CD1c-positive myeloid dendritic cell (primary cell): Measurements from ENCODE around the gene C9orf72.
A peak's percentile ranks its signal among the peaks of the same experiment; 100 is the strongest.

Experiments
- DNase-seq: peaks from one replicate; pipeline ENCODE4 v3.0.0-alpha.2; 2016; ENCODE audit errors: extremely low spot score

Gene C9orf72

GRCh38 chr9:27581826-27582225, 8.5 kb upstream of the C9orf72 start:
- peak; percentile 50 for DNase-seq

GRCh38 chr9:27573634-27574590, 631 bp upstream of the C9orf72 start:
- DNase-seq, result peak; percentile 100

GRCh38 chr9:27572566-27572917, 739 bp downstream of the C9orf72 start:
- peak; percentile 95 for DNase-seq

GRCh38 chr9:27572061-27572460, 1.2 kb downstream of the C9orf72 start:
- peak; percentile 18 for DNase-seq

- peak; percentile 38 for DNase-seq
These were observed 2.3 kb downstream of the C9orf72 start for GRCh38 chr9:27571011-27571410.

GRCh38 chr9:27569406-27569805, 3.9 kb downstream of the C9orf72 start:
- DNase-seq, result no peak

- peak; percentile 24 for DNase-seq
These were observed 7.2 kb downstream of the C9orf72 start for GRCh38 chr9:27566118-27566517.

GRCh38 chr9:27565696-27566095, 7.6 kb downstream of the C9orf72 start:
- DNase-seq, result peak; percentile 37

- peak; percentile 68 for DNase-seq
These were observed 8.6 kb downstream of the C9orf72 start for GRCh38 chr9:27564670-27565069.

- peak; percentile 61 for DNase-seq
These were observed 9.4 kb downstream of the C9orf72 start for GRCh38 chr9:27563738-27564430.

- DNase-seq, result peak; percentile 35
These were observed 11.6 kb downstream of the C9orf72 start for GRCh38 chr9:27561685-27562084.

GRCh38 chr9:27560457-27560856, 12.8 kb downstream of the C9orf72 start:
- no peak for DNase-seq

GRCh38 chr9:27558307-27558706, 15.0 kb downstream of the C9orf72 start:
- DNase-seq, result no peak

GRCh38 chr9:27556470-27556869, 16.8 kb downstream of the C9orf72 start:
- no peak for DNase-seq

- no peak for DNase-seq
These were observed 18.6 kb downstream of the C9orf72 start for GRCh38 chr9:27554712-27555111.

- no peak for DNase-seq
These were observed 24.0 kb downstream of the C9orf72 start for GRCh38 chr9:27549196-27549755.

- peak; percentile 62 for DNase-seq
These were observed 25.1 kb downstream of the C9orf72 start for GRCh38 chr9:27548055-27548741.

- peak; percentile 37 for DNase-seq
These were observed 27.8 kb downstream of the C9orf72 start for GRCh38 chr9:27545471-27545870.

GRCh38 chr9:27542508-27542907, 30.8 kb downstream of the C9orf72 start:
- no peak for DNase-seq

- DNase-seq, result no peak
These were observed 31.5 kb downstream of the C9orf72 start for GRCh38 chr9:27541740-27542139.

- DNase-seq, result no peak
These were observed 32.8 kb downstream of the C9orf72 start for GRCh38 chr9:27540502-27540901.
